ENCODE data around the gene CCL21. TPM values are rescaled to one million over a fixed set of nuclear protein-coding genes. Genes with fewer than 3 reads are reported as not detected.

Gene CCL21
- total RNA-seq, 1 donor from 2014 or later, result not detected

GRCh38 chr9:34714007-34714406 is 4.1 kb upstream of the CCL21 start:
- TF ChIP-seq, protein P1, sequence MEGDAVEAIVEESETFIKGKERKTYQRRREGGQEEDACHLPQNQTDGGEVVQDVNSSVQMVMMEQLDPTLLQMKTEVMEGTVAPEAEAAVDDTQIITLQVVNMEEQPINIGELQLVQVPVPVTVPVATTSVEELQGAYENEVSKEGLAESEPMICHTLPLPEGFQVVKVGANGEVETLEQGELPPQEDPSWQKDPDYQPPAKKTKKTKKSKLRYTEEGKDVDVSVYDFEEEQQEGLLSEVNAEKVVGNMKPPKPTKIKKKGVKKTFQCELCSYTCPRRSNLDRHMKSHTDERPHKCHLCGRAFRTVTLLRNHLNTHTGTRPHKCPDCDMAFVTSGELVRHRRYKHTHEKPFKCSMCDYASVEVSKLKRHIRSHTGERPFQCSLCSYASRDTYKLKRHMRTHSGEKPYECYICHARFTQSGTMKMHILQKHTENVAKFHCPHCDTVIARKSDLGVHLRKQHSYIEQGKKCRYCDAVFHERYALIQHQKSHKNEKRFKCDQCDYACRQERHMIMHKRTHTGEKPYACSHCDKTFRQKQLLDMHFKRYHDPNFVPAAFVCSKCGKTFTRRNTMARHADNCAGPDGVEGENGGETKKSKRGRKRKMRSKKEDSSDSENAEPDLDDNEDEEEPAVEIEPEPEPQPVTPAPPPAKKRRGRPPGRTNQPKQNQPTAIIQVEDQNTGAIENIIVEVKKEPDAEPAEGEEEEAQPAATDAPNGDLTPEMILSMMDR (IDR thresholded peaks at IDR 0.05; ENCODE audit: insufficient read depth, low read length, severe bottlenecking), result no peak
- H3K27me3 ChIP-seq (ENCODE audit: control insufficient read depth, insufficient read depth, low read length), result no peaks in the 10 kb centered on the region
- DNase-seq (ENCODE audit: low read depth) (peak; percentile 36), FAIRE-seq (no peak)
- no peaks in the 10 kb centered on the region for H3K36me3 ChIP-seq (ENCODE audit: control insufficient read depth, insufficient read depth, low read length)
- H3K4me3 ChIP-seq (ENCODE audit: low read depth, low read length), result no peak overlapping the region

- TF ChIP-seq, protein P1 (IDR thresholded peaks at IDR 0.05; ENCODE audit: insufficient read depth, low read length, severe bottlenecking), result no peak
- Histone ChIP-seq H3K4me3 (ENCODE audit: low read depth, low read length) (no peak overlapping the region), H3K27me3 (ENCODE audit: control insufficient read depth, insufficient read depth, low read length) (no peaks in the 10 kb centered on the region), H3K36me3 (ENCODE audit: control insufficient read depth, insufficient read depth, low read length) (no peaks in the 10 kb centered on the region)
- no peak for DNase-seq (ENCODE audit: low read depth)
- no peak for FAIRE-seq
Measured at GRCh38 chr9:34712140-34712539, 2.2 kb upstream of the CCL21 start.

DNA sequence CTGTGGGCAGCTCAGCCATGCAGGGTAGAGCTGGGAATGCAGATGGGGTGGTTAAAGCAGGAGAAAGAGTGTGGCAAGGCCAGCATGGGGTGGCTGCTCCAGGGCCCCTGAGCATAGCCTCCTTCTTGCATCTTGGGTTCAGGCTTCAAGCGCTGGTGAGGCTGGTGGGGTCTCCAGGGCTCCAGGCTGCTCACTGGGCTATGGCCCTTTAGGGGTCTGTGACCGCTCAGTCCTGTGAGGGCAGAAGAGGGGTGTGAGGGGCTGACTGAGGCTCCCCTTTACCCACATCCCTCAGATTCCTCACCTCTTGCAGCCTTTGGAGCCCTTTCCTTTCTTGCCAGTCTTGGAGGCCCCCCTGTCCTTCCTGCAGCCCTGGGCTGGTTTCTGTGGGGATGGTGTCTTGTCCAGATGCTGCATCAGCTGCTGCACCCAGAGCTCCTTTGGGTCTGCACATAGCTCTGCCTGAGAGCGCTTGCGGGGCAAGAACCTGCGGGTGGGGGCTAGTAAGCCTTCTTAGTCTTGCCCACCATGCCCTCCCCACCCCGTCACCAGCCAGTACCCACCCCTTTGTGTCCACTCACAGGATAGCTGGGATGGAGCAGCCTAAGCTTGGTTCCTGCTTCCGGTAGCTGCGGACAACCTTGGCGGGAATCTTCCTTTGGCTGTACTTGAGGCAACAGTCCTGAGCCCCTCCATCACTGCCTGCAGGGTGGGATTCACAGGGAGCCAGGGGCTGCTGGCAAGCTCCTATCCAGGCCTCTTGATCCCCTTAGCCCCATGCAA is 549 bp downstream of the CCL21 start:
- H3K36me3 ChIP-seq (ENCODE audit: control insufficient read depth, insufficient read depth, low read length), result no peaks in the 10 kb centered on the region
- FAIRE-seq (no peak), DNase-seq (ENCODE audit: low read depth) (no peak)
- no peak overlapping the region for H3K4me3 ChIP-seq (ENCODE audit: low read depth, low read length)
- TF ChIP-seq, protein P1 (IDR thresholded peaks at IDR 0.05; ENCODE audit: insufficient read depth, low read length, severe bottlenecking), result no peak
- no peaks in the 10 kb centered on the region for H3K27me3 ChIP-seq (ENCODE audit: control insufficient read depth, insufficient read depth, low read length)

DNA sequence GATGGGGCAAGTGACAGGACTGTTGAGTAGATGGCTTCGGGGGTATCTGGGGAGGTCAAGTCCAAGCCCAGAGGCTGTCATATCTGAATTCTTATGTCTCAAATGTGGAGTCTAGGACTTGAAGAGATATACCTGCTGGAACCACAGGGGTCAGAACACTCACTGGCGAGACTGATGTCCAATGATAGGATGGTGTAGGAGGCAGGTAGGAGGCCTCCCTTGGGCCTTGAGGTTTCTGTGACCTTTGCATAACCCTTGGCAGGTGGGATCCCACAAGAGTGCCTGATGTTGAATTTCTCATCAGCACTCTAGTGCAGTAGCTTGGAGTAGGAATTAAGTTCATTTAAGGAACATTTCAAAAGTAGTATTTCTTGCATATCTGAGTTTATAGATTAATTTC is 2.8 kb downstream of the CCL21 start:
- no peaks in the 10 kb centered on the region for H3K36me3 ChIP-seq (ENCODE audit: control insufficient read depth, insufficient read depth, low read length)
- H3K4me3 ChIP-seq (ENCODE audit: low read depth, low read length), result no peak overlapping the region
- TF ChIP-seq, protein P1 (IDR thresholded peaks at IDR 0.05; ENCODE audit: insufficient read depth, low read length, severe bottlenecking), result no peak
- no peaks in the 10 kb centered on the region for H3K27me3 ChIP-seq (ENCODE audit: control insufficient read depth, insufficient read depth, low read length)
- FAIRE-seq, result no peak
- DNase-seq (ENCODE audit: low read depth), result no peak

- DNase-seq (ENCODE audit: low read depth) (peak; percentile 70), FAIRE-seq (no peak)
- TF ChIP-seq, protein P1 (IDR thresholded peaks at IDR 0.05; ENCODE audit: insufficient read depth, low read length, severe bottlenecking), result peak; percentile 97
- Histone ChIP-seq H3K4me3 (ENCODE audit: low read depth, low read length) (peak overlapping the region; percentile 63), H3K27me3 (ENCODE audit: control insufficient read depth, insufficient read depth, low read length) (no peaks in the 10 kb centered on the region), H3K36me3 (ENCODE audit: control insufficient read depth, insufficient read depth, low read length) (no peaks in the 10 kb centered on the region)
Measured at GRCh38 chr9:34701769-34702736, 7.9 kb downstream of the CCL21 start.
